Lung (tissue), 12 donors: ENCODE data around the gene TXNDC12. TPM values are rescaled to one million over a fixed set of nuclear protein-coding genes. Genes with fewer than 3 reads are reported as not detected.
"Not testable (repeated sequence)": the region's sequence is repeated elsewhere in the genome, so short reads cannot be mapped to it uniquely, and the experiment has no call there.

Experiments used
- ATAC-seq: fragments of 200-7000 bp; cut with Tn5 transposase; one replicate; pipeline ENCODE4 v1.9.1; 2020; ENCODE audit warnings: moderate number of reproducible peaks; ENCODE audit not compliant: insufficient read depth, low FRiP score
- DNase-seq, 3 donors: peaks; one replicate each; pipeline ENCODE4 v3.0.0-alpha.2; 2013 to 2017
- H3K27ac ChIP-seq, 2 donors: one replicate each; pipeline ENCODE4 v1.5.1; 2013; ENCODE audit warnings: mild to moderate bottlenecking in 2 of 2, moderate library complexity in 2 of 2, control low read depth in 1 of 2, inconsistent platforms in 1 of 2, low read depth in 1 of 2, low read length in 1 of 2
- H3K27me3 ChIP-seq, 3 donors: one replicate each; pipeline ENCODE4 v1.5.1; 2013; ENCODE audit warnings: low read length in 2 of 3; ENCODE audit not compliant: control insufficient read depth in 3 of 3, insufficient read depth in 3 of 3
- H3K36me3 ChIP-seq, 4 donors: one replicate each; pipeline ENCODE4 v1.5.1; 2013; ENCODE audit warnings: low read length in 4 of 4, mild to moderate bottlenecking in 1 of 4, moderate library complexity in 1 of 4; ENCODE audit not compliant: control insufficient read depth in 4 of 4, insufficient read depth in 4 of 4
- H3K4me1 ChIP-seq, 5 donors: one replicate each; pipeline ENCODE4 v1.5.1; 2013; ENCODE audit warnings: low read length in 5 of 5, mild to moderate bottlenecking in 2 of 5, moderate library complexity in 1 of 5; ENCODE audit not compliant: control insufficient read depth in 5 of 5, insufficient read depth in 5 of 5
- H3K4me3 ChIP-seq: one replicate; pipeline ENCODE4 v1.5.1; 2013; ENCODE audit warnings: mild to moderate bottlenecking, control low read depth, moderate library complexity
- H3K9ac ChIP-seq, 2 donors: one replicate each; pipeline ENCODE4 v1.5.1; 2013; ENCODE audit warnings: low read length in 2 of 2, control low read depth in 1 of 2; ENCODE audit not compliant: insufficient read depth in 1 of 2
- H3K9me3 ChIP-seq, 4 donors: one replicate each; pipeline ENCODE4 v1.5.1; 2013; ENCODE audit warnings: low read length in 3 of 4, mild to moderate bottlenecking in 1 of 4, moderate library complexity in 1 of 4; ENCODE audit not compliant: control insufficient read depth in 4 of 4, insufficient read depth in 3 of 4
- WGBS, 2 donors: extraction: QIAGEN DNeasy Blood & Tissue Kit; methylation state at CpG; one replicate each; pipeline ENCODE4 v1.1.7; 2013; 5-methylcytosine and 5-hydroxymethylcytosine counted together
- polyA plus RNA-seq, 2 donors: library from polyadenylated mRNA; stranded (reverse); fragments of 200-250 nt; gene quantifications; one replicate each; pipeline ENCODE4 v1.2.1, GENCODE V29; 2013
- total RNA-seq, 2 donors: library from RNA; depleted of rRNA in 1 of 2; stranded (reverse); fragments of >200 nt in 1 of 2; gene quantifications; one replicate each; pipeline ENCODE4 v1.2.1, GENCODE V29; 2014 to 2021
- TF ChIP-seq, protein P1 (sequence below): IDR thresholded peaks from 2 replicates; pipeline ENCODE4 v1.5.1; 2012; ENCODE audit warnings: mild to moderate bottlenecking; ENCODE audit errors: control extremely low read depth, extremely low read depth
- donor health status: control.
- donor health status: control.
- donor health status: Bipolar disorder and iron deficiency.
- donor health status: healthy.
- donor health status: DM: yes; HTN: yes; CAD: no.

Gene TXNDC12
- total and polyA plus RNA-seq, 4 donors: 15.8 to 51.9 (median 29.9) TPM

DNA sequence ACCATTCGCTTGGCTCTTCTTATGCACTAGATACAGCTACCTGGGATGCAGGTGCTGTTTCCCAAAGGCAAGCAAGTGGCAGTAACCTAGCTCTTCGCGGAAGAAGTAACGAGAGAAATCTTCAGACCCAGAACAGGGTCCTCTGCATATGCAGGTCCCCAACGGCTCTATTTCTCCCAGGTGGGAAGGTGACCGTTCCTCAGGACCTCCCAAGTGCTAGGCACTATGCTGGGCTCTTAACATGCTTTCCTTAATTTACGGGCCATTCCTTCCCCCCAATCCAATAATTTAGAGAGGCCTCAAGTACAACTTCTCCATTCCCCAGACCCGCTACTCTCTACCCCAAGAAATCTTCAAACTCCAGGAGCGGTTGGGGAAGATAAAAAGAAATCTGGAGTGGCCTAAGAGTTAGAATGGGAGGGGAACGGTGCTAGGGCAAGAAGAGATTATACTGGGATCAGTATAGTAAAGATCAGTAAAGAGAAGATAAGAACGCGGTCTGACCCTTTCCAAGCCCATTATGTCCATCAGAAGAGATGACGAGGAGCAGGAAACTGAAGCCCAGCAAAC, 410 bp downstream of the TXNDC12 start:
- ATAC-seq: no peak
- TF ChIP-seq, protein P1, sequence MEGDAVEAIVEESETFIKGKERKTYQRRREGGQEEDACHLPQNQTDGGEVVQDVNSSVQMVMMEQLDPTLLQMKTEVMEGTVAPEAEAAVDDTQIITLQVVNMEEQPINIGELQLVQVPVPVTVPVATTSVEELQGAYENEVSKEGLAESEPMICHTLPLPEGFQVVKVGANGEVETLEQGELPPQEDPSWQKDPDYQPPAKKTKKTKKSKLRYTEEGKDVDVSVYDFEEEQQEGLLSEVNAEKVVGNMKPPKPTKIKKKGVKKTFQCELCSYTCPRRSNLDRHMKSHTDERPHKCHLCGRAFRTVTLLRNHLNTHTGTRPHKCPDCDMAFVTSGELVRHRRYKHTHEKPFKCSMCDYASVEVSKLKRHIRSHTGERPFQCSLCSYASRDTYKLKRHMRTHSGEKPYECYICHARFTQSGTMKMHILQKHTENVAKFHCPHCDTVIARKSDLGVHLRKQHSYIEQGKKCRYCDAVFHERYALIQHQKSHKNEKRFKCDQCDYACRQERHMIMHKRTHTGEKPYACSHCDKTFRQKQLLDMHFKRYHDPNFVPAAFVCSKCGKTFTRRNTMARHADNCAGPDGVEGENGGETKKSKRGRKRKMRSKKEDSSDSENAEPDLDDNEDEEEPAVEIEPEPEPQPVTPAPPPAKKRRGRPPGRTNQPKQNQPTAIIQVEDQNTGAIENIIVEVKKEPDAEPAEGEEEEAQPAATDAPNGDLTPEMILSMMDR: no peak
- 4% methylated on average over 13 of the region's 13 CpGs for WGBS, 2 donors
- no peaks in the 10 kb centered on the region for H3K36me3 ChIP-seq
- peak in 1 of 3 donors; percentile 2 for DNase-seq
- peaks cover 0 to 33% (median 8%) of the 10 kb centered on the region in 5 donors for H3K4me1 ChIP-seq
- H3K27me3 ChIP-seq: no peaks in the 10 kb centered on the region
- peak overlapping the region; percentile 66 to 81 for H3K9ac ChIP-seq
- no peaks in the 10 kb centered on the region for H3K9me3 ChIP-seq
- peak overlapping the region; percentile 67 to 84 for H3K27ac ChIP-seq
- H3K4me3 ChIP-seq: peak overlapping the region; percentile 99

GRCh38 chr1:52053862-52054261, 1.1 kb downstream of the TXNDC12 start:
- 91% methylated on average over 1 of the region's 1 CpG for WGBS, 2 donors
- DNase-seq (no peak), ATAC-seq (no peak)
- Histone ChIP-seq H3K9me3 (no peaks in the 10 kb centered on the region), H3K27me3 (no peaks in the 10 kb centered on the region), H3K4me1 (peaks cover 0 to 33% (median 8%) of the 10 kb centered on the region in 5 donors), H3K4me3 (no peak overlapping the region), H3K27ac (no peak overlapping the region), H3K36me3 (no peaks in the 10 kb centered on the region), H3K9ac (no peak overlapping the region)
- TF ChIP-seq, protein P1: no peak

- WGBS, 2 donors: 82 to 95% methylated on average over 4 of the region's 4 CpGs
- not testable (repeated sequence) for DNase-seq, H3K4me1 ChIP-seq, H3K9ac ChIP-seq, H3K27me3 ChIP-seq, H3K36me3 ChIP-seq, H3K27ac ChIP-seq, ATAC-seq, H3K4me3 ChIP-seq, H3K9me3 ChIP-seq
Measured at GRCh38 chr1:52049337-52049736, 5.7 kb downstream of the TXNDC12 start.

DNA sequence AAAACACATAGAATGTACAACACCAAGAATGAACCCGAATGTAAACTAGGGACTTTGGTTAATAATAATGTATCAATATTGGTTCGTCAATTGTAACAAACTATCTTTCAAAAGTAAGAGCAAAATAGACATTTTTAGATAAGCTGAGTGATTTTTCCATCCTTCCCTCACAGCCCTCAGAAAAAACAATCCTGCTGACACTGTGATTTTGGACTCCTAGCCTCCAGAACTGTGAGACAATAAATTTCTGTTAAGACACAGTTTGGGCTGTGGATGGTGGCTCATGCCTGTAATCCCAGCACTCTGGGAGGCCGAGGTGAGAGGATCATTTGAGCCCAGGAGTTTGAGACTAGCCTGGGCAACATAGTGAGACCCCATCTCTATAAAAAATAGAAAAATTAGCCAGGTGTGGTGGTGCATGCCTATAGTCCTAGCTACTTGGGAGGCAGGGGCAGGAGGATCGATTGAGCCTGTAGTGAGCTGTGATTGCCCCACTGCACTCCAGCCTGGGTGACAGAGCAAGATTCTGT, 9.3 kb downstream of the TXNDC12 start:
- H3K9ac ChIP-seq, DNase-seq, H3K4me1 ChIP-seq, H3K27me3 ChIP-seq, H3K36me3 ChIP-seq, H3K9me3 ChIP-seq, ATAC-seq, H3K27ac ChIP-seq, H3K4me3 ChIP-seq: not testable (repeated sequence)
- WGBS, 2 donors: 96% methylated on average over 4 of the region's 4 CpGs
